ENCODE results near the gene BBX.

GRCh38 chr3:107737914-107738313 is 215.2 kb downstream of the BBX start:
- TF ChIP-seq TCF4 (CRISPR knock-in tag; IDR thresholded peaks at IDR 0.05; ENCODE audit: borderline replicate concordance) (no peak), PATZ1 (CRISPR knock-in tag; IDR thresholded peaks at IDR 0.05; ENCODE audit: borderline replicate concordance) (no peak), CSRNP3 (CRISPR knock-in tag; IDR thresholded peaks at IDR 0.05) (no peak), ZFP30 (CRISPR knock-in tag; IDR thresholded peaks at IDR 0.05) (no peak), TOX (CRISPR knock-in tag; IDR thresholded peaks at IDR 0.05; ENCODE audit: borderline replicate concordance) (no peak), CREB5 (CRISPR knock-in tag; IDR thresholded peaks at IDR 0.05; ENCODE audit: low read depth) (no peak)

Data from SK-N-SH treated with all-trans-retinoic acid at 6 μM for 48 hours (cell line).